ENCODE data around the gene INPP4A. TPM values are rescaled to one million over a fixed set of nuclear protein-coding genes. Genes with fewer than 3 reads are reported as not detected.

INPP4A gene
- total RNA-seq: 9.2 and 13.4 TPM in 2 replicates

GRCh38 chr2:98444436-98445176, at the start of gene INPP4A:
INPP4A (plus strand) TSS chr2:98444858; CDS start chr2:98520049, 75,191 bp downstream.

DNA sequence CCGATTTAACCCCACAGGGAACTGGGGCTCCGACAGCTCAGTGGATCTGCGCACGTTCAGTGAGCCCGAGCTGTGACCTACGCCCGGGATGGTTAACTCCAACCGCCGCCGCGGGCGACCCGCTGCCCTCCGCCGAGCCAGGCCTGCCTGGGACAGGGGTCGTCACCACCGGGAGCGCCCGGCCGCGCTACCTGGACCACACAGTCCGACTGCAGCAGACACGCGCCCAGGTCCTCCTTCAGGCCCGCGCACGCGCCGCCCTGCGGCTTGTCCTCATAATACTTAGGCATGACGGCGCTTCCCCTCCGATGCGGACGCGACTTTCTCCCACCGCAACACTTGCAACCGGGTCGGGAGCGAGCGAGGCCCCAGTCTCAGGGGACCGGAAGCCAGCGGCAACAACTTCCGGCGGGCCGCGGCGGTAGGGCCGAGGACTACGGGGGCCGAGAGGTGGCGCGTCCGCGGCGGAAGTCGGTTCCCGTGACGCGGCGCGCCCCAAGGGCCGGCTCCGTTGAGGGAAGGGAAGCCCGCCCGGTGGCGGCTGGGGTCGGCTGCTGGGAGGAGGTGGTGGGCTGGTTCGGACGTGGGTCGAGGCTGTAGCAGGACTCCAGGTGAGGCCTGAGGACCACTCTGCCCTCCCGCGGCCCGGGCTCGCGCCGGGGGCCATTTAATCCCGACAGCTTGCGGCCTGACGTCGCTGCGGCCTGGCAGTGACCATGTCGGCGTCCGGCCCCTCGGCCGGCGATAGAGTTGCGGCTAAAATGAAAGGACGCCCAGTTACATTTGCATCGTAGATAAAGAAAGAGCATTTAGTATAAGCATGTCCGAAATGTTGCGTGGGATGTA, 163.7 kb downstream of the INPP4A start, which contains the start of the genes COA5 and UNC50:
Gene COA5 (minus strand): TSS at position 397 of the 846 bp plus-strand sequence. CDS start 107 bp downstream, at position 290.
Gene UNC50 (plus strand): TSS at position 474 of the 846 bp plus-strand sequence. CDS start 1,171 bp downstream, outside the sequence.

Other genes starting within 250 kb of the INPP4A start
- gene CNGA3, start 98.4 kb upstream of the INPP4A start, total RNA-seq: not detected in 2 replicates
- 17.2 and 18.7 TPM in 2 replicates for gene COA5, start 163.7 kb downstream of the INPP4A start, total RNA-seq
- gene UNC50, start 163.7 kb downstream of the INPP4A start, total RNA-seq: 33.6 and 43.8 TPM in 2 replicates